H9 (cell line): Measurements from ENCODE around the gene RAB27B. TPM values are rescaled to one million over a fixed set of nuclear protein-coding genes. Genes with fewer than 3 reads are reported as not detected.

Experiments
- DNase-seq: peaks from one replicate; pipeline ENCODE4 v3.0.0-alpha.2; 2017
- H2AFZ ChIP-seq: one replicate; pipeline ENCODE4 v1.6.1; 2013; ENCODE audit warnings: mild to moderate bottlenecking, low read length, control low read depth, moderate library complexity
- H2AK5ac ChIP-seq: 2 replicates; pipeline ENCODE4 v1.6.1; 2013; ENCODE audit warnings: low read length, control low read depth, mixed read lengths; ENCODE audit not compliant: insufficient read length
- H2BK120ac ChIP-seq: one replicate; pipeline ENCODE4 v1.6.1; 2013; ENCODE audit warnings: low read depth, mild to moderate bottlenecking, low read length, control low read depth, inconsistent platforms; ENCODE audit not compliant: poor library complexity, severe bottlenecking
- H2BK12ac ChIP-seq: 2 replicates; pipeline ENCODE4 v1.6.1; 2013; ENCODE audit warnings: low read length, control low read depth, mixed read lengths, low read depth; ENCODE audit not compliant: insufficient read length
- H2BK15ac ChIP-seq: 2 replicates; pipeline ENCODE4 v1.6.1; 2013; ENCODE audit warnings: low read depth, low read length, control low read depth
- H2BK20ac ChIP-seq: one replicate; pipeline ENCODE4 v1.6.1; 2013; ENCODE audit warnings: low read depth, mild to moderate bottlenecking, low read length, control low read depth, inconsistent platforms; ENCODE audit not compliant: poor library complexity, severe bottlenecking
- H2BK5ac ChIP-seq: 2 replicates; pipeline ENCODE4 v1.6.1; 2013; ENCODE audit warnings: low read length, control low read depth, mixed read lengths; ENCODE audit not compliant: insufficient read length
- H3K14ac ChIP-seq: 2 replicates; pipeline ENCODE4 v1.6.1; 2013; ENCODE audit warnings: low read length, control low read depth; ENCODE audit not compliant: insufficient read depth
- H3K18ac ChIP-seq: 2 replicates; pipeline ENCODE4 v1.6.1; 2013; ENCODE audit warnings: low read depth, mild to moderate bottlenecking, mixed read lengths, low read length, control low read depth; ENCODE audit not compliant: insufficient read length
- H3K23ac ChIP-seq: 2 replicates; pipeline ENCODE4 v1.6.1; 2013; ENCODE audit warnings: low read length, control low read depth, mixed read lengths, low read depth; ENCODE audit not compliant: insufficient read length
- H3K23me2 ChIP-seq: 2 replicates; pipeline ENCODE4 v1.6.1; 2013; ENCODE audit warnings: low read depth, mild to moderate bottlenecking, mixed read lengths, low read length, control low read depth; ENCODE audit not compliant: insufficient read length, poor library complexity, severe bottlenecking
- H3K27ac ChIP-seq: 2 replicates; pipeline ENCODE4 v1.5.1; 2013; ENCODE audit warnings: low read length, control low read depth, mixed read lengths, low read depth; ENCODE audit not compliant: insufficient read length
- H3K27me3 ChIP-seq: 2 replicates; pipeline ENCODE4 v1.6.1; 2013; ENCODE audit warnings: low read length, control low read depth, inconsistent platforms; ENCODE audit not compliant: insufficient read depth
- H3K4ac ChIP-seq: 2 replicates; pipeline ENCODE4 v1.6.1; 2013; ENCODE audit warnings: low read depth, mild to moderate bottlenecking, control low read depth, inconsistent platforms, low read length, moderate library complexity
- H3K4me1 ChIP-seq: 2 replicates; pipeline ENCODE4 v1.6.1; 2013; ENCODE audit warnings: low read length, control low read depth, inconsistent platforms; ENCODE audit not compliant: insufficient read depth
- H3K4me2 ChIP-seq: 2 replicates; pipeline ENCODE4 v1.6.1; 2013; ENCODE audit warnings: low read length, control low read depth, mixed read lengths; ENCODE audit not compliant: insufficient read length, insufficient read depth
- H3K56ac ChIP-seq: 2 replicates; pipeline ENCODE4 v1.6.1; 2013; ENCODE audit warnings: low read depth, mild to moderate bottlenecking, mixed read lengths, low read length, control low read depth; ENCODE audit not compliant: insufficient read length
- H3K79me1 ChIP-seq: 2 replicates; pipeline ENCODE4 v1.6.1; 2013; ENCODE audit warnings: low read depth, mild to moderate bottlenecking, moderate library complexity, low read length, control low read depth, inconsistent platforms; ENCODE audit not compliant: insufficient read depth, poor library complexity, severe bottlenecking
- H3K79me2 ChIP-seq: 2 replicates; pipeline ENCODE4 v1.6.1; 2013; ENCODE audit warnings: low read length, control low read depth, inconsistent platforms; ENCODE audit not compliant: insufficient read depth
- H3K9ac ChIP-seq: 2 replicates; pipeline ENCODE4 v1.6.1; 2013; ENCODE audit warnings: low read length, control low read depth, mixed read lengths; ENCODE audit not compliant: insufficient read length; ENCODE audit errors: extremely low read depth
- H3K9me3 ChIP-seq: one replicate; pipeline ENCODE4 v1.6.1; 2013; ENCODE audit warnings: low read depth, low read length, inconsistent platforms; ENCODE audit not compliant: control insufficient read depth
- H3T11ph ChIP-seq: one replicate; pipeline ENCODE4 v1.6.1; 2013; ENCODE audit warnings: mild to moderate bottlenecking, low read length, control low read depth, inconsistent platforms
- H4K20me1 ChIP-seq: one replicate; pipeline ENCODE4 v1.6.1; 2013; ENCODE audit not compliant: control insufficient read depth, insufficient read length, insufficient read depth
- H4K5ac ChIP-seq: 2 replicates; pipeline ENCODE4 v1.6.1; 2013; ENCODE audit warnings: low read depth, mild to moderate bottlenecking, mixed read lengths, low read length, control low read depth; ENCODE audit not compliant: insufficient read length
- H4K8ac ChIP-seq: replicated peaks from 2 replicates; pipeline ENCODE4 v1.6.1; 2013; ENCODE audit warnings: low read length, control low read depth, mixed read lengths, low read depth; ENCODE audit not compliant: insufficient read length
- H4K91ac ChIP-seq: 2 replicates; pipeline ENCODE4 v1.6.1; 2013; ENCODE audit warnings: low read depth, mild to moderate bottlenecking, moderate library complexity, mixed read lengths, low read length, control low read depth; ENCODE audit not compliant: insufficient read length
- H3K27ac Mint-ChIP-seq, 3 experiments: 2 replicates in 2 of 3; 3 replicates in 1 of 3; pipeline ENCODE4 v1.8.0; 2020 to 2021; ENCODE audit warnings: mixed read lengths in 3 of 3, mild to moderate bottlenecking in 1 of 3, moderate library complexity in 1 of 3
- H3K27me3 Mint-ChIP-seq: 2 replicates; pipeline ENCODE4 v1.8.0; 2021; ENCODE audit warnings: low read depth, mild to moderate bottlenecking, moderate library complexity, mixed read lengths
- H3K36me3 Mint-ChIP-seq, 3 experiments: 2 replicates in 2 of 3; 3 replicates in 1 of 3; pipeline ENCODE4 v1.8.0; 2020 to 2021; ENCODE audit warnings: low read depth in 3 of 3, mixed read lengths in 3 of 3; ENCODE audit not compliant: insufficient read depth in 1 of 3
- H3K4me1 Mint-ChIP-seq, 2 experiments: 2 replicates each; pipeline ENCODE4 v1.8.0; 2020; ENCODE audit warnings: mixed read lengths in 2 of 2
- H3K4me3 Mint-ChIP-seq, 2 experiments: 2 replicates in 1 of 2; 3 replicates in 1 of 2; pipeline ENCODE4 v1.8.0; 2020 to 2021; ENCODE audit warnings: mild to moderate bottlenecking in 2 of 2, mixed read lengths in 2 of 2, moderate library complexity in 1 of 2
- H3K9me3 Mint-ChIP-seq, 2 experiments: 2 replicates in 1 of 2; 3 replicates in 1 of 2; pipeline ENCODE4 v1.8.0; 2020; ENCODE audit warnings: mild to moderate bottlenecking in 2 of 2, mixed read lengths in 2 of 2, moderate library complexity in 1 of 2
- WGBS: extraction: QIAGEN DNeasy Blood & Tissue Kit; methylation state at CpG from one replicate; pipeline ENCODE4 v1.1.7; 2013; ENCODE audit warnings: missing lambda C conversion rate, low lambda C conversion rate, mixed read lengths; ENCODE audit not compliant: insufficient read length; ENCODE audit errors: extremely low coverage; 5-methylcytosine and 5-hydroxymethylcytosine counted together
- total RNA-seq: library from RNA; stranded (reverse); gene quantifications from 2 replicates; pipeline ENCODE4 v1.2.1, GENCODE V29; 2021
- TF ChIP-seq, protein P1 (sequence below): fragments of 200-600 bp; sonication (generic); conservative IDR thresholded peaks from 3 replicates; pipeline ENCODE4 v1.8.0; 2021; ENCODE audit warnings: antibody characterized with exemption, mild to moderate bottlenecking

Gene RAB27B
- total RNA-seq, 1 experiment from 2014 or later = 0.15 TPM

- no peak overlapping the region for H2BK12ac ChIP-seq
- no peaks in the 10 kb centered on the region for H3K79me2 ChIP-seq
- no peaks in the 10 kb centered on the region for H3K79me1 ChIP-seq
- no peak overlapping the region for H3T11ph ChIP-seq
- no peaks in the 10 kb centered on the region for H3K36me3 Mint-ChIP-seq
- H2BK5ac ChIP-seq = no peak overlapping the region
- no peak overlapping the region for H2BK15ac ChIP-seq
- H4K5ac ChIP-seq = no peak overlapping the region
- no peaks in the 10 kb centered on the region for H4K20me1 ChIP-seq
- no peaks in the 10 kb centered on the region for H3K4me1 ChIP-seq
- no peak overlapping the region for H3K18ac ChIP-seq
- H2BK120ac ChIP-seq = no peak overlapping the region
- H3K4me1 Mint-ChIP-seq = peaks cover 0 to 3% of the 10 kb centered on the region in 2 experiments; a peak in 1 of 4 replicates
- no peak overlapping the region for H4K91ac ChIP-seq
- H3K27me3 Mint-ChIP-seq = no peaks in the 10 kb centered on the region
- H3K9me3 Mint-ChIP-seq = no peaks in the 10 kb centered on the region
- no peak overlapping the region for H3K23ac ChIP-seq
- no peaks in the 10 kb centered on the region for H3K23me2 ChIP-seq
- H4K8ac ChIP-seq = no peak overlapping the region
- no CpG with 5 or more reads among the region's 2 CpGs for WGBS
- H3K9ac ChIP-seq = no peak overlapping the region
- H3K9me3 ChIP-seq = no peaks in the 10 kb centered on the region
- no peak overlapping the region for H2AK5ac ChIP-seq
- TF ChIP-seq, protein P1, sequence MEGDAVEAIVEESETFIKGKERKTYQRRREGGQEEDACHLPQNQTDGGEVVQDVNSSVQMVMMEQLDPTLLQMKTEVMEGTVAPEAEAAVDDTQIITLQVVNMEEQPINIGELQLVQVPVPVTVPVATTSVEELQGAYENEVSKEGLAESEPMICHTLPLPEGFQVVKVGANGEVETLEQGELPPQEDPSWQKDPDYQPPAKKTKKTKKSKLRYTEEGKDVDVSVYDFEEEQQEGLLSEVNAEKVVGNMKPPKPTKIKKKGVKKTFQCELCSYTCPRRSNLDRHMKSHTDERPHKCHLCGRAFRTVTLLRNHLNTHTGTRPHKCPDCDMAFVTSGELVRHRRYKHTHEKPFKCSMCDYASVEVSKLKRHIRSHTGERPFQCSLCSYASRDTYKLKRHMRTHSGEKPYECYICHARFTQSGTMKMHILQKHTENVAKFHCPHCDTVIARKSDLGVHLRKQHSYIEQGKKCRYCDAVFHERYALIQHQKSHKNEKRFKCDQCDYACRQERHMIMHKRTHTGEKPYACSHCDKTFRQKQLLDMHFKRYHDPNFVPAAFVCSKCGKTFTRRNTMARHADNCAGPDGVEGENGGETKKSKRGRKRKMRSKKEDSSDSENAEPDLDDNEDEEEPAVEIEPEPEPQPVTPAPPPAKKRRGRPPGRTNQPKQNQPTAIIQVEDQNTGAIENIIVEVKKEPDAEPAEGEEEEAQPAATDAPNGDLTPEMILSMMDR = no peak
- H3K4ac ChIP-seq = no peak overlapping the region
- H3K4me3 Mint-ChIP-seq = no peak overlapping the region
- no peak overlapping the region for H3K56ac ChIP-seq
- H2BK20ac ChIP-seq = no peak overlapping the region
- H3K27ac Mint-ChIP-seq = 0 out of 7 replicates have a peak overlapping the region, but pooled peaks of 1 of the 3 experiments have one; percentile 52
- H2AFZ ChIP-seq = no peak overlapping the region
- no peak for DNase-seq
- H3K27ac ChIP-seq = no peak overlapping the region
- no peak overlapping the region for H3K4me2 ChIP-seq
- no peak overlapping the region for H3K14ac ChIP-seq
- H3K27me3 ChIP-seq = no peaks in the 10 kb centered on the region
Measured at GRCh38 chr18:54928236-54928635, 100.0 kb downstream of the RAB27B start.
